ENCODE data around the gene FUOM. TPM values are rescaled to one million over a fixed set of nuclear protein-coding genes. Genes with fewer than 3 reads are reported as not detected.
A peak's percentile ranks its signal among the peaks of the same experiment; 100 is the strongest.
"Not testable (repeated sequence)": the region's sequence is repeated elsewhere in the genome, so short reads cannot be mapped to it uniquely, and the experiment has no call there.

Gene FUOM
- total and polyA plus RNA-seq, 2 donors from 2014 or later: 17.5 to 118 TPM

DNA sequence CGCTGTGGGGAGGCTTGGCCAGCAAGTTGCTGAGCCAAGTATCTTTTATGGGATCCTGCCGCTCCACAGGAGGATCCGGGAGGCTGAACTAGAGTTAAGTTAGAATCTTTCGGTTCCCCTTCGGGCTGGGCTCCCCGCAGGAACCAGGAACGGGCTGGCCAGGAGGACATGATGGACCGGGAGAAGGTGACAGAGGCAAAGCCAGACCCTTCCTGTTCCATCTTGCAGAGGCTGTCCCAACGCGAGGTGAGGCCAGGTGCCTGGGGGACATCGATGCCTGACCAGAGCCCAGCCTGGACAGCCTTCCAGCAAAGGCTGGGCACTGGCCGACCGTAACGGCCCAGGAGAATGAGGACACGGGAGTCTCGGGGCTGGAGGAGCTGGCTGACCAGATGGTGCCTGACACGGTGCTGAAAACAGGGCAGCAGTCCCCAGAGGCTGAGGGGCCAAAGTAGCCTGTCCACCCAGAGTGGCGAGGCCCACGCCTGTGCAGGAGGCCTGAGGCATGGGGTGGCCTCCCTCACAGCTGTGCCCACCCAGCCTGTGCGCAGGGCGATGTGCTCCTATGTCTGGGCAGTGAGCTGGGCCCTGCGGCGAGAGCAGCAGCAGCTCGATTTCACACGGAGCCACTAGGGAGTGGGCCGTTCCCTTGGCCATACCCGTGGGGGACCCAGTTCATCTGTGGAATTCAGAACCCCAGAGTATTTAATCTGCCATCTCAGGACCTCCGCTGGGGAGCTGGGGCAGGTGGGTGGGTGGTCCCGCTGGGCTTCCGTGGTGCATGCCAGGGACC is 19.4 kb upstream of the FUOM start:
- Histone ChIP-seq H3K4me1 (ENCODE audit: control insufficient read depth in 2 of 3, insufficient read depth in 2 of 3, low read depth in 1 of 3, low read length in 3 of 3) (peaks cover 0 to 11% (median 0%) of the 10 kb centered on the region in 3 donors), H3K9ac (ENCODE audit: low read length in 3 of 3) (no peak overlapping the region), H3K27me3 (ENCODE audit: control insufficient read depth, insufficient read depth, low read length) (no peaks in the 10 kb centered on the region), H3K36me3 (ENCODE audit: control insufficient read depth in 2 of 3, insufficient read depth in 3 of 3, low read length in 3 of 3) (peaks cover 0 to 5% (median 0%) of the 10 kb centered on the region in 3 donors), H3K27ac (ENCODE audit: low read depth in 2 of 2, low read length in 2 of 2) (no peak overlapping the region), H3K9me3 (ENCODE audit: control insufficient read depth in 2 of 3, insufficient read depth in 1 of 3, low read length in 3 of 3) (no peaks in the 10 kb centered on the region), H3K4me3 (ENCODE audit: low read length in 3 of 3) (peak overlapping the region in 1 of 3 donors; percentile 70)
- intact Hi-C loops (cut with DNase I): no loop called here
- TF ChIP-seq CTCF (IDR thresholded peaks at IDR 0.05; ENCODE audit: borderline replicate concordance, extremely low read depth, insufficient read depth): no peak
- DNase-seq: peak in 1 of 5 donors; percentile 71
- no peak for FAIRE-seq

GRCh38 chr10:133376183-133376582 is 18.4 kb upstream of the FUOM start:
- H3K27me3 ChIP-seq (ENCODE audit: control insufficient read depth, insufficient read depth, low read length); FAIRE-seq; H3K4me3 ChIP-seq (ENCODE audit: low read length in 3 of 3); H3K27ac ChIP-seq (ENCODE audit: low read depth in 2 of 2, low read length in 2 of 2); H3K9ac ChIP-seq (ENCODE audit: low read length in 3 of 3); H3K9me3 ChIP-seq (ENCODE audit: control insufficient read depth in 2 of 3, insufficient read depth in 1 of 3, low read length in 3 of 3); intact Hi-C loops (cut with DNase I); DNase-seq; H3K36me3 ChIP-seq (ENCODE audit: control insufficient read depth in 2 of 3, insufficient read depth in 3 of 3, low read length in 3 of 3): not testable (repeated sequence)
- peaks cover 0 to 14% (median 0%) of the 10 kb centered on the region in 3 donors for H3K4me1 ChIP-seq (ENCODE audit: control insufficient read depth in 2 of 3, insufficient read depth in 2 of 3, low read depth in 1 of 3, low read length in 3 of 3)

DNA sequence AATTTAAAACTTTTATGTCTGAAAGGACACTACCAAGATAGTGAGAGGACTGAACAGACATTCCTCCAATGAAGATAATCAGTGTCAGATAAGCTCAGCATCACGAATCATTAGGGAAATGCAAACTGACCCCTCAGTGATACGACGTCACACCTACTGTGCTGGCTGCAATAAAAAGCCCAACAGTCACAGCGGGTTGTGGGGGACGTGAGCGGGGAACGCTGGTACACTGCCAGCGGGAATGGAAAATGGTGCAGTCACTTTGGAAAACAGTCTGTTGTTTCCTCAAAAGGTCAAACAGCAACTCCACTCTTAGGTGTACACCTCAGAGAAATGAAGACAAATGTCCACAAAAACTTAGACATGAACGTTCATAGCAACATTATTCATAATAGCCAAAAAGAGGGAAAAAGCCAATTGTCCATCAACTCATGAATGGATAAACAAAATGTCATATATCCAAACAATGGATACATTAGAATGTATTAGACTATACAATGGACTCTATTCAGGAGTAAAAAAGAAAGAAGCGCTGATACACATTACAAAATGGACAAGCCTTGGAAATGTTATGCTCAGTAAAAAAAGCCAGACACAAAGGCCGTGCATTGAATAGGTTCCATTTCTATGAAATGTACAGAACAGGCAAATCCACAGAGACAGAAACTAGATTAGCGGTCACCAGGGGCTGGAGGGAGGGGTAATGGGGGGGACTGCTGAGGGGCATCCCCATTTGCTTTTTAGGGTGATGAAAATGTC is 17.7 kb upstream of the FUOM start:
- TF ChIP-seq CTCF (IDR thresholded peaks at IDR 0.05; ENCODE audit: borderline replicate concordance, extremely low read depth, insufficient read depth): no peak
- no peaks in the 10 kb centered on the region for H3K9me3 ChIP-seq (ENCODE audit: control insufficient read depth in 2 of 3, insufficient read depth in 1 of 3, low read length in 3 of 3)
- H3K4me3 ChIP-seq (ENCODE audit: low read length in 3 of 3): no peak overlapping the region
- FAIRE-seq (no peak), DNase-seq (no peak)
- no peaks in the 10 kb centered on the region for H3K27me3 ChIP-seq (ENCODE audit: control insufficient read depth, insufficient read depth, low read length)
- peaks cover 0 to 14% (median 0%) of the 10 kb centered on the region in 3 donors for H3K4me1 ChIP-seq (ENCODE audit: control insufficient read depth in 2 of 3, insufficient read depth in 2 of 3, low read depth in 1 of 3, low read length in 3 of 3)
- peaks cover 0 to 2% (median under 1%) of the 10 kb centered on the region in 3 donors for H3K36me3 ChIP-seq (ENCODE audit: control insufficient read depth in 2 of 3, insufficient read depth in 3 of 3, low read length in 3 of 3)
- H3K9ac ChIP-seq (ENCODE audit: low read length in 3 of 3): no peak overlapping the region
- intact Hi-C loops (cut with DNase I): no loop called here
- no peak overlapping the region for H3K27ac ChIP-seq (ENCODE audit: low read depth in 2 of 2, low read length in 2 of 2)
